Left kidney (tissue), 2 donors: Measurements from ENCODE around the gene ACSL5. TPM values are rescaled to one million over a fixed set of nuclear protein-coding genes. Genes with fewer than 3 reads are reported as not detected.
"Not testable (repeated sequence)": the region's sequence is repeated elsewhere in the genome, so short reads cannot be mapped to it uniquely, and the experiment has no call there.

Source experiments
- DNase-seq: peaks from one replicate; pipeline ENCODE4 v3.0.0-alpha.2; 2013
- polyA plus RNA-seq: library from polyadenylated mRNA; unstranded; fragments of 120-200 nt; gene quantifications from one replicate; pipeline ENCODE4 v1.2.1, GENCODE V29; 2013; ENCODE audit not compliant: insufficient read length

The ACSL5 gene
- polyA plus RNA-seq, 1 donor, result 4.7 TPM

- no peak for DNase-seq
These were observed 1.0 kb downstream of the ACSL5 start for GRCh38 chr10:112374724-112375541.

GRCh38 chr10:112375721-112376395, 1.9 kb downstream of the ACSL5 start:
- DNase-seq, result no peak

GRCh38 chr10:112376396-112376790, 2.5 kb downstream of the ACSL5 start:
- no peak for DNase-seq

- DNase-seq, result not testable (repeated sequence)
These were observed 3.2 kb downstream of the ACSL5 start for GRCh38 chr10:112377116-112377515.

GRCh38 chr10:112379635-112380296, 5.8 kb downstream of the ACSL5 start:
- no peak for DNase-seq

GRCh38 chr10:112382515-112383235, 8.8 kb downstream of the ACSL5 start:
- no peak for DNase-seq

GRCh38 chr10:112383325-112383724, 9.4 kb downstream of the ACSL5 start:
- no peak for DNase-seq

- no peak for DNase-seq
These were observed 10.2 kb downstream of the ACSL5 start for GRCh38 chr10:112384141-112384540.

- no peak for DNase-seq
These were observed 11.3 kb downstream of the ACSL5 start for GRCh38 chr10:112385201-112385600.

- DNase-seq, result not testable (repeated sequence)
These were observed 14.1 kb downstream of the ACSL5 start for GRCh38 chr10:112388056-112388455.

GRCh38 chr10:112388548-112388947, 14.6 kb downstream of the ACSL5 start:
- DNase-seq, result no peak

- no peak for DNase-seq
These were observed 15.4 kb downstream of the ACSL5 start for GRCh38 chr10:112389271-112389822.

GRCh38 chr10:112390125-112390703, 16.3 kb downstream of the ACSL5 start:
- DNase-seq, result no peak

GRCh38 chr10:112393341-112393740, 19.4 kb downstream of the ACSL5 start:
- DNase-seq, result no peak

GRCh38 chr10:112393827-112394226, 19.9 kb downstream of the ACSL5 start:
- DNase-seq, result no peak

GRCh38 chr10:112394475-112394875, 20.6 kb downstream of the ACSL5 start:
- DNase-seq, result no peak

GRCh38 chr10:112395809-112396530, 22.1 kb downstream of the ACSL5 start:
- no peak for DNase-seq

GRCh38 chr10:112397592-112397991, 23.7 kb downstream of the ACSL5 start:
- no peak for DNase-seq

- DNase-seq, result no peak
These were observed 29.0 kb downstream of the ACSL5 start for GRCh38 chr10:112402917-112403316.

GRCh38 chr10:112404617-112405016, 30.7 kb downstream of the ACSL5 start:
- DNase-seq, result no peak

GRCh38 chr10:112406806-112407205, 32.9 kb downstream of the ACSL5 start:
- not testable (repeated sequence) for DNase-seq
